ENCODE results near the gene HIVEP3. TPM values are rescaled to one million over a fixed set of nuclear protein-coding genes. Genes with fewer than 3 reads are reported as not detected.

HIVEP3 gene
- total RNA-seq, 2 donors from 2014 or later: 4.7 to 5.8 TPM

DNA sequence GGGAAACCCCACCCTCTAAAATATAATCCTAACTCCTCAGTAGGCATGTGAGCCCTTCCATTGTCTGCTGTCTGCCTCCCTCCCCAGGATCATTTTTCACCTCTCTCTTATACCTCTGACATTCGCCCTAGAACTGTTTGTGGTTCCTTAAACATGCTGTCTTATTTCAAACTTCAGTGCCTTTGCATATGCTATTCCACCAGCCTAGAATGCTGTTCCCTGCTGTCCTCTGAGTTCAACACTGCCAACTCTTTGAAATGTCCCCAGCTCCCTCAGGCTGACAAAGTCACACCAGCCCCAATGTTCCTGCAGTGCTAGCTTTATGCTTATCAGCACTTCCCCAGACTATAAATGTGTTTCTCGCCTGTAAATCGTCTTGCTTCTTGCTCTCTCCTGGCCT is 119.5 kb downstream of the HIVEP3 start:
- Histone ChIP-seq H3K36me3 (no peaks in the 10 kb centered on the region), H3K4me3 (no peak overlapping the region), H3K27me3 (no peaks in the 10 kb centered on the region), H3K27ac (no peak overlapping the region), H3K4me1 (peaks cover 0 to 16% of the 10 kb centered on the region in 2 donors), H3K9me3 (no peaks in the 10 kb centered on the region)
- DNase-seq (ENCODE audit: low spot score): no peak
- no peak for TF ChIP-seq CTCF (IDR thresholded peaks at IDR 0.05)

- Histone ChIP-seq H3K27me3 (no peaks in the 10 kb centered on the region), H3K27ac (no peak overlapping the region), H3K36me3 (no peaks in the 10 kb centered on the region), H3K9me3 (no peaks in the 10 kb centered on the region), H3K4me1 (no peaks in the 10 kb centered on the region), H3K4me3 (no peak overlapping the region)
- no peak for DNase-seq (ENCODE audit: low spot score)
- peak in 1 of 2 donors; percentile 49 for TF ChIP-seq CTCF (IDR thresholded peaks at IDR 0.05)
Measured at GRCh38 chr1:41795205-41795762, 123.4 kb downstream of the HIVEP3 start.

GRCh38 chr1:41794031-41794430 is 124.7 kb downstream of the HIVEP3 start:
- no peak for DNase-seq (ENCODE audit: low spot score)
- TF ChIP-seq CTCF (IDR thresholded peaks at IDR 0.05): no peak
- no peaks in the 10 kb centered on the region for H3K36me3 ChIP-seq
- no peak overlapping the region for H3K27ac ChIP-seq
- H3K4me1 ChIP-seq: no peaks in the 10 kb centered on the region
- no peaks in the 10 kb centered on the region for H3K27me3 ChIP-seq
- no peak overlapping the region for H3K4me3 ChIP-seq
- H3K9me3 ChIP-seq: no peaks in the 10 kb centered on the region

GRCh38 chr1:41792485-41792770 is 126.3 kb downstream of the HIVEP3 start:
- H3K9me3 ChIP-seq: no peaks in the 10 kb centered on the region
- no peak overlapping the region for H3K4me3 ChIP-seq
- H3K36me3 ChIP-seq: no peaks in the 10 kb centered on the region
- no peak for TF ChIP-seq CTCF (IDR thresholded peaks at IDR 0.05)
- no peaks in the 10 kb centered on the region for H3K4me1 ChIP-seq
- no peaks in the 10 kb centered on the region for H3K27me3 ChIP-seq
- no peak overlapping the region for H3K27ac ChIP-seq
- DNase-seq (ENCODE audit: low spot score): no peak

- Histone ChIP-seq H3K36me3 (no peaks in the 10 kb centered on the region), H3K9me3 (no peaks in the 10 kb centered on the region), H3K27me3 (no peaks in the 10 kb centered on the region), H3K27ac (no peak overlapping the region), H3K4me1 (no peaks in the 10 kb centered on the region), H3K4me3 (no peak overlapping the region)
- no peak for TF ChIP-seq CTCF (IDR thresholded peaks at IDR 0.05)
- DNase-seq (ENCODE audit: low spot score): no peak
Measured at GRCh38 chr1:41791667-41792484, 126.8 kb downstream of the HIVEP3 start.

- no peak overlapping the region for H3K4me3 ChIP-seq
- H3K4me1 ChIP-seq: no peaks in the 10 kb centered on the region
- H3K36me3 ChIP-seq: no peaks in the 10 kb centered on the region
- no peaks in the 10 kb centered on the region for H3K9me3 ChIP-seq
- TF ChIP-seq CTCF (IDR thresholded peaks at IDR 0.05): no peak
- H3K27me3 ChIP-seq: no peaks in the 10 kb centered on the region
- no peak for DNase-seq (ENCODE audit: low spot score)
- H3K27ac ChIP-seq: no peak overlapping the region
Measured at GRCh38 chr1:41790351-41790750, 128.4 kb downstream of the HIVEP3 start.

Measured in right atrium auricular region (tissue), 2 donors.